ENCODE measurements around the gene SHMT2.

Gene SHMT2

GRCh38 chr12:57193706-57194245 is 35.7 kb upstream of the SHMT2 start:
- TF ChIP-seq, protein P1, sequence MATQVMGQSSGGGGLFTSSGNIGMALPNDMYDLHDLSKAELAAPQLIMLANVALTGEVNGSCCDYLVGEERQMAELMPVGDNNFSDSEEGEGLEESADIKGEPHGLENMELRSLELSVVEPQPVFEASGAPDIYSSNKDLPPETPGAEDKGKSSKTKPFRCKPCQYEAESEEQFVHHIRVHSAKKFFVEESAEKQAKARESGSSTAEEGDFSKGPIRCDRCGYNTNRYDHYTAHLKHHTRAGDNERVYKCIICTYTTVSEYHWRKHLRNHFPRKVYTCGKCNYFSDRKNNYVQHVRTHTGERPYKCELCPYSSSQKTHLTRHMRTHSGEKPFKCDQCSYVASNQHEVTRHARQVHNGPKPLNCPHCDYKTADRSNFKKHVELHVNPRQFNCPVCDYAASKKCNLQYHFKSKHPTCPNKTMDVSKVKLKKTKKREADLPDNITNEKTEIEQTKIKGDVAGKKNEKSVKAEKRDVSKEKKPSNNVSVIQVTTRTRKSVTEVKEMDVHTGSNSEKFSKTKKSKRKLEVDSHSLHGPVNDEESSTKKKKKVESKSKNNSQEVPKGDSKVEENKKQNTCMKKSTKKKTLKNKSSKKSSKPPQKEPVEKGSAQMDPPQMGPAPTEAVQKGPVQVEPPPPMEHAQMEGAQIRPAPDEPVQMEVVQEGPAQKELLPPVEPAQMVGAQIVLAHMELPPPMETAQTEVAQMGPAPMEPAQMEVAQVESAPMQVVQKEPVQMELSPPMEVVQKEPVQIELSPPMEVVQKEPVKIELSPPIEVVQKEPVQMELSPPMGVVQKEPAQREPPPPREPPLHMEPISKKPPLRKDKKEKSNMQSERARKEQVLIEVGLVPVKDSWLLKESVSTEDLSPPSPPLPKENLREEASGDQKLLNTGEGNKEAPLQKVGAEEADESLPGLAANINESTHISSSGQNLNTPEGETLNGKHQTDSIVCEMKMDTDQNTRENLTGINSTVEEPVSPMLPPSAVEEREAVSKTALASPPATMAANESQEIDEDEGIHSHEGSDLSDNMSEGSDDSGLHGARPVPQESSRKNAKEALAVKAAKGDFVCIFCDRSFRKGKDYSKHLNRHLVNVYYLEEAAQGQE (IDR thresholded peaks at IDR 0.05; ENCODE audit: insufficient replicate concordance, low read depth): no peak
- TF ChIP-seq GABPA (IDR thresholded peaks at IDR 0.05; ENCODE audit: low read depth): no peak
- TF ChIP-seq CTCF (IDR thresholded peaks at IDR 0.05; ENCODE audit: insufficient read depth, low read length): no peak
- no peak for TF ChIP-seq SPI1 (IDR thresholded peaks at IDR 0.05; ENCODE audit: borderline replicate concordance, low read depth)
- TF ChIP-seq POLR2AphosphoS5 (IDR thresholded peaks at IDR 0.05; ENCODE audit: low read depth): no peak
- no peak for DNase-seq (ENCODE audit: low read depth in 1 of 2, low spot score in 1 of 2)

GRCh38 chr12:57194253-57194652 is 35.3 kb upstream of the SHMT2 start:
- DNase-seq (ENCODE audit: low read depth in 1 of 2, low spot score in 1 of 2): no peak
- no peak overlapping the region for H3K4me3 ChIP-seq (replicated peaks; ENCODE audit: insufficient read depth, low read length)
- peaks cover 14% of the 10 kb centered on the region for H3K27me3 ChIP-seq (ENCODE audit: insufficient read depth, poor library complexity, severe bottlenecking)
- no peak for TF ChIP-seq CTCF (IDR thresholded peaks at IDR 0.05; ENCODE audit: insufficient read depth, low read length)
- no peak for TF ChIP-seq GABPA (IDR thresholded peaks at IDR 0.05; ENCODE audit: low read depth)
- TF ChIP-seq POLR2AphosphoS5 (IDR thresholded peaks at IDR 0.05; ENCODE audit: low read depth): no peak
- TF ChIP-seq, protein P1 (IDR thresholded peaks at IDR 0.05; ENCODE audit: insufficient replicate concordance, low read depth): no peak
- no peak for TF ChIP-seq SPI1 (IDR thresholded peaks at IDR 0.05; ENCODE audit: borderline replicate concordance, low read depth)
- H3K27ac ChIP-seq (replicated peaks): no peak overlapping the region

More at GRCh38 chr12:57193706-57194245, 35.7 kb upstream of the SHMT2 start:
- peaks cover 14% of the 10 kb centered on the region for H3K27me3 ChIP-seq (ENCODE audit: insufficient read depth, poor library complexity, severe bottlenecking)
- H3K4me3 ChIP-seq (replicated peaks; ENCODE audit: insufficient read depth, low read length): no peak overlapping the region
- no peak overlapping the region for H3K27ac ChIP-seq (replicated peaks)

DNA sequence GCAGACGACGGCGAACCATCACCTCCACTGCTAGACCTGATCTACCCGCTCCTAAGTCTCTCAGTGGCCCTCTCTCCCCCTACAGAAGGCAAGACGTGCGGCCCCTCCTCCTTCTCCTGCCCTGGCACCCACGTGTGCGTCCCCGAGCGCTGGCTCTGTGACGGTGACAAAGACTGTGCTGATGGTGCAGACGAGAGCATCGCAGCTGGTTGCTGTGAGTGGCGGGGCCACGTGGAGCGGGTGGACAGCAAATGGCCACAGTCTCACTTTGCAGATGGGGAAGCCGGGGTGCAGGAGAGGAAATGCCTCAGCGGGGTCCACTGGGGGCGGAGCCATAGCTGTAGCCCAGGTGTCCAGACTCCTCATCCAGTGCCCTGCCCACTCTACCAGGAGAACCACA is 34.3 kb upstream of the SHMT2 start:
- Histone ChIP-seq H3K4me3 (replicated peaks; ENCODE audit: insufficient read depth, low read length) (no peak overlapping the region), H3K27ac (replicated peaks) (no peak overlapping the region), H3K27me3 (ENCODE audit: insufficient read depth, poor library complexity, severe bottlenecking) (peaks cover 14% of the 10 kb centered on the region)
- TF ChIP-seq POLR2AphosphoS5 (IDR thresholded peaks at IDR 0.05; ENCODE audit: low read depth): no peak
- no peak for TF ChIP-seq SPI1 (IDR thresholded peaks at IDR 0.05; ENCODE audit: borderline replicate concordance, low read depth)
- TF ChIP-seq, protein P1 (IDR thresholded peaks at IDR 0.05; ENCODE audit: insufficient replicate concordance, low read depth): no peak
- no peak for TF ChIP-seq GABPA (IDR thresholded peaks at IDR 0.05; ENCODE audit: low read depth)
- TF ChIP-seq CTCF (IDR thresholded peaks at IDR 0.05; ENCODE audit: insufficient read depth, low read length): no peak
- DNase-seq (ENCODE audit: low read depth in 1 of 2, low spot score in 1 of 2): no peak

Data from HL-60 (cell line).